HG02852 (cell line): ENCODE results near the gene DOCK4.
A peak's percentile ranks its signal among the peaks of the same experiment; 100 is the strongest.

ENCODE experiments used
- ATAC-seq: cut with Tn5 transposase; IDR thresholded peaks from one replicate; pipeline ENCODE4 v1.9.1; 2021; ENCODE audit warnings: mild to moderate bottlenecking, moderate library complexity; ENCODE audit not compliant: unreplicated experiment

The DOCK4 gene

GRCh38 chr7:111980725-111981124 lies 225.5 kb downstream of the DOCK4 start:
- no peak for ATAC-seq

GRCh38 chr7:111975346-111975745 lies 230.9 kb downstream of the DOCK4 start:
- no peak for ATAC-seq

GRCh38 chr7:111960984-111961383 lies 245.2 kb downstream of the DOCK4 start:
- no peak for ATAC-seq

DNA sequence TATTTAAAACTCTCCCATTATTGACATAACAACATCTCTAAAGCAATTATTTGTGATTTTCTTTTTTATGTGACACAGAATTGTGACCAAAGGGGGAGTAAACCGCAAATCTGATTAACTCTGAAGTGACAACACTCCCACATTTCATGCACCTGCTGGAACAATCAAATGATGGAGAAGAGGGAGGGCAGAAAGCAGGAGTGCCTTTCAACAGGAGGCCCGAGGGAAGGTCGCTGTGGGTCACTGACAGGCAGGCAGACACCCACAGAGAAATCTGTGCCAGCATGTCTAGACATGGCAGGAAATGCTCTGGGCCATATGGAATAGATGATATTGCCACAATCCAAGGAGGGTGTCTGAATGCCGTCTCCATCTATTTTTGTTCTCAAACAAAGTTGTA lies 247.3 kb downstream of the DOCK4 start:
- no peak for ATAC-seq

- no peak for ATAC-seq
Observed at GRCh38 chr7:111958431-111958830, 247.8 kb downstream of the DOCK4 start.

GRCh38 chr7:111955616-111956015 lies 250.6 kb downstream of the DOCK4 start:
- no peak for ATAC-seq

- ATAC-seq = no peak
Observed at GRCh38 chr7:111954474-111955381, 251.5 kb downstream of the DOCK4 start.

GRCh38 chr7:111954056-111954455 lies 252.1 kb downstream of the DOCK4 start:
- no peak for ATAC-seq

GRCh38 chr7:111953611-111954010 lies 252.6 kb downstream of the DOCK4 start:
- ATAC-seq = no peak

DNA sequence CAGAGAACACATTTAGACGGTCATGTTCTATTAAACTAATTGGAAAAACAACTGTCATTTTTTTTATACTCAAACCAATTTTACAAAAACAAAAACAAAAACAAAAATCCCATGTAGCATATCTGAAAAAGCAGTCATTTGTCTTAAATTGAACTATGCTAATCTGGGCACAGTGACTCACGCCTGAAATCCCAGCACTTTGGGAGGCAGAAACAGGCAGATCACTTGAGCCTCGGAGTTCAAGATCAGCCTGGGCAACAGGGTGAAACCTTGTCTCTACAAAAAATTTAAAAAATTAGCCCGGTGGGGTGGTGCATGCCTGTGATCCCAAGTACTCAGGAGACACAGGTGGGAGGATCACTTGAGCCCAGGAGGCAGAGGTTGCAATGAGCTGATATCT lies 253.4 kb downstream of the DOCK4 start:
- no peak for ATAC-seq

DNA sequence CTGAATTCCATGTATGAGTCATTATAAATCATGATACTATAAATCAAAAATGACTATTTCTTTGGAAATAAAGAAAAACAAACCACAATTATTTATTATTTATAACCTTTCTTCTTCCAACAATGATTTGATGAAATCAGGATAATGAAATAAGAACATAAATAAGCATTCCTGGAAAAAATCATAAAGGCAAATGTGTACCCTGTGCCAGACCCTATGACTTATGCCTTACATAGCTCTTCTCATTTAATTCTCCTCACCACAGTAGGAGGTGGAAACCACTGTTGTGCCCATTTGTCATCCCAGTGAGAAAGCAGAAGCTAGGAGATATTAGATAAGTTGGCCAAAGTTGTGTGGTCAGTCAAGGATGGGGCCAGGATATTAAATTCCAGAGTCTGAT lies 255.1 kb downstream of the DOCK4 start:
- no peak for ATAC-seq

DNA sequence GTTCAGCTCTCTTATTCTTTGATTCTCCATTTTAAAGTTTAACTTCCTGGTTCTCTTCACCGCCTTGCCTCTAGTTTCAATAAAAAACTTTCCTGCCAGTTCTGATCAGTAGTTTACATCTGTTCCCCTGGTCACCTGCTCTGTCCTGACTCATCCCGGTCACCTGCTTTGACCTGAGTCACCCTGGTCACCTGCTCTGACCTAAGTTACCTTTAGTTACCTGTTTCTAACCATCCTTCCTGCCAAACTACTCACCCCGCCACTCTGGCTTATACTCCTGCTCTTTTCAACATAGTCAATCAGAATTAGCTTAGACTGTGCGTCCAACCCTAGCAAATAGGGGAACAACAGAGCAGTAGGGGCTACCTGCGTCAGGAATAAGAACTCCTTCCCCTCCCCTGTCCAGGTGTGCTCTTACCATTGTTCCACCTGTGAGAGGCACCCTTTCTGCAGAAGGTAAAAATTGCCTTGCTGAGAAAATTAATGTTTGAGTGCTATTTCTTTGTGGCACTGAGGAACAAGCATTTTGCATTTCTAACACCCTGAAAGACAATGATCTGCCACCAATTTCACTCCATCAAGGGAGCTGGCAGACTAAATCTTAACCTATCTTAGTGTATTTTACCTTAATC lies 263.6 kb downstream of the DOCK4 start:
- ATAC-seq = no peak

DNA sequence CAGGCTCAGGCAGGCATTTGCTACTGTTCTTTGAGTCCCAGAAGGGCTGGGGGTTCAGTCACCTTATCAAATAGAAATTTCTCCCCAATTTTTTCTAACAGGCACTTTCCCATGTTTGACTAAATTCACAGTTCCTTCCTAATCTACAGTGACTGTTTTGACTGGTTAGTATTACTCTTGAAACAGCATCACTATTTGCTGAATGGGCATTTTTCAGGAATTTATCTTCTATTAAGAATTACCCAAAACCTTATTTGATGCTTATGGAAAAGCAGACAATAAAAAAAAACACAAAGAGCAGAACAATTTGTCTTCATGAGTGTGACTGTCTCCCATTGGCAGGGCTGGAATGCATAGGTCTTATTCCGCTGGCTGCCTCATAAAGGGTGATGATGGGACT lies 269.0 kb downstream of the DOCK4 start:
- no peak for ATAC-seq

DNA sequence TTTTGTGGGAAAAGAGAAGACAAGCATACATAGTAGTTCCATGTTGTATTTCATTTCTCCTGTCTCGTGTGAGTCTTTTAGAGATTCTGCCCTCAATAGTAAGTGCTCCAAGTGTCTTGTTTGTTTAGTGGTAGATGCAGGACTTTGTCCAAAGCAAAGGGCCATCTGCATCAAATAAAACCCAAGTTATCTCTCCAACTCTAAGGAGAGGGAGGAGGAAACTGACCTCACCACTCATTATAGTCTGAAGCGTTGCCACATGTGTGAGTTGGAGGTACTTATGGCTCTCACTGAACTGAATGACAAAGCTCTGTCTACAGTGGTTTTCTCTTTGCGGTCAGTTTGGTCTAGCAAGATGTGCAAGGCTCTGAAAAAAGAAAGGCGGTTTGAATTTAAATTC lies 272.6 kb downstream of the DOCK4 start:
- ATAC-seq = no peak

- no peak for ATAC-seq
Observed at GRCh38 chr7:111931958-111932357, 274.2 kb downstream of the DOCK4 start.

GRCh38 chr7:111931016-111931517 lies 275.1 kb downstream of the DOCK4 start:
- ATAC-seq = peak; percentile 41

GRCh38 chr7:111929264-111929663 lies 276.9 kb downstream of the DOCK4 start:
- ATAC-seq = no peak

DNA sequence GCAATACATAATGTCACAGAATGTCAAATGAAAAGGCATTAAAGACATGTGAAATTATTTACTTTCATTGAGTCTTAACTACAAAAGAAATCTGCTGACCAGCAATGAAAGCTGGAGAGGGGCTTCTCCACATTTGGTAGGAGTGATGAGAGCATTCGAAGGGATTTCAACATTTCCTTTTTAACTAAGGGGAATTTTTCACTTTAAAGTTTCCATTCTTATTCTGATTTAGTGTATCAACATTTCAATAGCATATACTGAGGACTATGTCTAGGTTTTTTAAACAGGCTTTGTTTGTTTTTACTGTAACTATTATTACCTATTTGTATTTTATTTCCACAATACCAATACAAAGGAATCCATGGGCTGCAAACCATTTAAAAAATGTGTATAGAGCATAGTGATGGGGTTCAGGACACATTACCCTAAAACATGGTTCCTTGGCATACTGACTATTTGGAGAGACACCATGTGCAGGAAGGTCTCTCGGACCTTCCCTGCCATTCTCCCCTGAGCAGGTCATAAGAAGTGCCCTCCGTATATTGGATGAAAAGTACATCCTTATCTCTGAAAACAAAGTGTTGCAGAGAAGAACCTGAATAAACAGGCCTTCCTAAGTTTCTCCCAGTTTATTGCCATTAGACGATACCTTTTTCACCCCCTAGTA lies 278.7 kb downstream of the DOCK4 start:
- ATAC-seq = no peak

- no peak for ATAC-seq
Observed at GRCh38 chr7:111920329-111920728, 285.9 kb downstream of the DOCK4 start.

- no peak for ATAC-seq
Observed at GRCh38 chr7:111919631-111920179, 286.5 kb downstream of the DOCK4 start.

DNA sequence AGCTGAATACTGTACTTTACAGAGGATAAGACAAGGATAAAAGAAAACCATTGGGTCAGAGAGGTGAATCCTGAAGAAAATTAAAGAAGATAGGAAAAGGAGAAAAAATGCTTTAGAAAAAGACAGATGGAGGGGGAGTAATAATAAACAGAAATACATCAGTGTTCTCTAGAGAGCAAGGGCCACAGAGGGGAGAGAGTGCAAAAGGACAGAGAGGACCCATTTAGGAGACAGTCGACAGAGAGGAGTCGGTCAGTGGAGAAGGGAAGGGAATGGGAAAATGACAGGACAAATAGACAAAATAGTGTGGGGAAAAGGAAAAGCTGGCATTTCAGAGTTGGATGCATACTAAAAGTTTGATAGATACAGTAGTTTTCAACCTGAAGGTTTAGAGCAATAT lies 287.0 kb downstream of the DOCK4 start:
- ATAC-seq = no peak
